Karpas-422 (cell line): ENCODE results near the gene CYP4F8. TPM values are rescaled to one million over a fixed set of nuclear protein-coding genes. Genes with fewer than 3 reads are reported as not detected.
"Not testable (repeated sequence)": the region's sequence is repeated elsewhere in the genome, so short reads cannot be mapped to it uniquely, and the experiment has no call there.

Source experiments
- DNase-seq: peaks from one replicate; pipeline ENCODE4 v3.0.0-alpha.2; 2015
- H2AFZ ChIP-seq: fragments of 200-600 bp; sonication (generic); 2 replicates; pipeline ENCODE4 v1.6.1; 2014; ENCODE audit warnings: antibody characterized with exemption, low read length, mixed read lengths
- H3K27ac ChIP-seq: fragments of 200-600 bp; sonication (generic); 2 replicates; pipeline ENCODE4 v1.5.1; 2014; ENCODE audit warnings: mild to moderate bottlenecking, low read length, moderate library complexity
- H3K27me3 ChIP-seq: fragments of 200-600 bp; sonication (generic); 2 replicates; pipeline ENCODE4 v1.6.1; 2014; ENCODE audit warnings: low read length, mixed read lengths
- H3K36me3 ChIP-seq: fragments of 200-600 bp; sonication (generic); 2 replicates; pipeline ENCODE4 v1.6.1; 2014; ENCODE audit warnings: low read length, mixed read lengths; ENCODE audit not compliant: insufficient read depth
- H3K4me1 ChIP-seq: fragments of 200-600 bp; sonication (generic); 2 replicates; pipeline ENCODE4 v1.6.1; 2014; ENCODE audit warnings: mild to moderate bottlenecking, low read length, mixed read lengths
- H3K4me2 ChIP-seq: fragments of 200-600 bp; sonication (generic); 2 replicates; pipeline ENCODE4 v1.6.1; 2014; ENCODE audit warnings: low read length, low read depth, mild to moderate bottlenecking; ENCODE audit not compliant: poor library complexity, severe bottlenecking
- H3K4me3 ChIP-seq: fragments of 200-600 bp; sonication (generic); 2 replicates; pipeline ENCODE4 v1.5.1; 2014; ENCODE audit warnings: mild to moderate bottlenecking, antibody characterized with exemption, low read length, mixed read lengths
- H3K79me2 ChIP-seq: fragments of 200-600 bp; sonication (generic); 2 replicates; pipeline ENCODE4 v1.6.1; 2014; ENCODE audit warnings: mild to moderate bottlenecking, low read length, mixed read lengths
- H3K9ac ChIP-seq: fragments of 200-600 bp; sonication (generic); 2 replicates; pipeline ENCODE4 v1.6.0; 2014; ENCODE audit warnings: low read length
- H3K9me2 ChIP-seq: fragments of 200-600 bp; sonication (generic), shearing (Covaris generic); replicated peaks from 2 replicates; pipeline ENCODE4 v1.6.0; 2014; ENCODE audit warnings: mild to moderate bottlenecking, low read length, moderate library complexity; ENCODE audit not compliant: insufficient read depth
- H3K9me3 ChIP-seq: fragments of 300-700, 200-600 bp; sonication (generic); 2 replicates; pipeline ENCODE4 v1.6.1; 2014; ENCODE audit warnings: low read length, mixed read lengths
- H4K20me1 ChIP-seq: fragments of 200-600 bp; sonication (generic); 2 replicates; pipeline ENCODE4 v1.6.1; 2014; ENCODE audit warnings: mild to moderate bottlenecking, antibody characterized with exemption, low read length, low read depth; ENCODE audit not compliant: insufficient read depth
- total RNA-seq: library from RNA; depleted of rRNA; stranded (reverse); fragments of >200 nt; shearing (Covaris generic); gene quantifications from 2 replicates; pipeline ENCODE4 v1.2.3, GENCODE V29; 2014; ENCODE audit warnings: low replicate concordance

The CYP4F8 gene
- total RNA-seq, 1 experiment from 2014 or later, result not detected

GRCh38 chr19:15584541-15585115 lies 30.4 kb upstream of the CYP4F8 start:
- no peak overlapping the region for H3K4me3 ChIP-seq
- DNase-seq, result peak; percentile 89

GRCh38 chr19:15587663-15588062 lies 27.4 kb upstream of the CYP4F8 start:
- no peak overlapping the region for H3K27ac ChIP-seq
- no peaks in the 10 kb centered on the region for H3K4me1 ChIP-seq
- H3K9me3 ChIP-seq, result no peaks in the 10 kb centered on the region
- H3K27me3 ChIP-seq, result no peaks in the 10 kb centered on the region
- H2AFZ ChIP-seq, result no peak overlapping the region
- H3K4me2 ChIP-seq, result no peak overlapping the region
- H3K9ac ChIP-seq, result no peak overlapping the region
- H3K79me2 ChIP-seq, result no peaks in the 10 kb centered on the region
- H3K4me3 ChIP-seq, result no peak overlapping the region
- H3K36me3 ChIP-seq, result no peaks in the 10 kb centered on the region
- H4K20me1 ChIP-seq, result 0 out of 2 replicates have a peak, but pooled peaks cover 3% of the 10 kb centered on the region
- peak; percentile 68 for DNase-seq
- H3K9me2 ChIP-seq, result no peaks in the 10 kb centered on the region

More at GRCh38 chr19:15584541-15585115, 30.4 kb upstream of the CYP4F8 start:
- H3K79me2 ChIP-seq, result no peaks in the 10 kb centered on the region
- H3K9ac ChIP-seq, result no peak overlapping the region
- no peaks in the 10 kb centered on the region for H3K4me1 ChIP-seq
- no peaks in the 10 kb centered on the region for H3K9me3 ChIP-seq
- H3K27me3 ChIP-seq, result no peaks in the 10 kb centered on the region
- no peak overlapping the region for H2AFZ ChIP-seq
- no peaks in the 10 kb centered on the region for H3K36me3 ChIP-seq
- H3K9me2 ChIP-seq, result no peaks in the 10 kb centered on the region
- 0 out of 2 replicates have a peak, but pooled peaks cover 3% of the 10 kb centered on the region for H4K20me1 ChIP-seq
- no peak overlapping the region for H3K27ac ChIP-seq
- no peak overlapping the region for H3K4me2 ChIP-seq

DNA sequence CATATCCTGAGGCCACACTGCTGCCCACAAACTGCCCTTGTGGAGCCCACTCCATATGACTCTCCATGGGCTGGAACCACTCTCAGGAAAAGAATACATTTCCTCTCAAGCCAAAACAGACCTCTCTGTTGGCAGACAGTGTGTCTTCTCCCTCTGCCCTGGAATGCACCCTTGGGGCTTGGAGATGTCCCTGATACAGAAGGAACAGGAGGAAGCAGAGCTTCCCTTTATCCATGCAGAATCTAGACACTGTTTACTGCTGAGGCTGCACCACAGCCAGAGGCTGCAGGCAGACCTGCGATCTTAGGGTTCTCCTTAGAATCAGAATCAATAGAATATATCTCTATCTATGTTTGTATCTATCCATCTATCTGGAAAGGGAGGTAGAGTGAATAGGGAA lies 26.8 kb upstream of the CYP4F8 start:
- no peak for DNase-seq
- Histone ChIP-seq H3K36me3 (no peaks in the 10 kb centered on the region), H3K27ac (no peak overlapping the region), H3K9me3 (no peaks in the 10 kb centered on the region), H3K4me2 (no peak overlapping the region), H4K20me1 (0 out of 2 replicates have a peak, but pooled peaks cover 3% of the 10 kb centered on the region), H3K4me1 (no peaks in the 10 kb centered on the region), H3K4me3 (no peak overlapping the region), H3K9ac (no peak overlapping the region), H3K79me2 (no peaks in the 10 kb centered on the region), H3K9me2 (no peaks in the 10 kb centered on the region), H3K27me3 (no peaks in the 10 kb centered on the region), H2AFZ (no peak overlapping the region)

- Histone ChIP-seq H3K79me2 (no peaks in the 10 kb centered on the region), H3K4me1 (no peaks in the 10 kb centered on the region), H3K9me2 (no peaks in the 10 kb centered on the region), H3K27ac (no peak overlapping the region), H3K4me3 (no peak overlapping the region), H3K27me3 (no peaks in the 10 kb centered on the region), H3K36me3 (no peaks in the 10 kb centered on the region), H4K20me1 (no peaks in the 10 kb centered on the region), H3K4me2 (no peak overlapping the region), H3K9ac (no peak overlapping the region), H3K9me3 (no peaks in the 10 kb centered on the region), H2AFZ (no peak overlapping the region)
- DNase-seq, result no peak
These were observed 25.1 kb upstream of the CYP4F8 start for GRCh38 chr19:15589760-15590451.

- DNase-seq, result no peak
- no peak overlapping the region for H3K4me3 ChIP-seq
- no peaks in the 10 kb centered on the region for H3K36me3 ChIP-seq
- H3K79me2 ChIP-seq, result no peaks in the 10 kb centered on the region
- no peaks in the 10 kb centered on the region for H3K27me3 ChIP-seq
- H4K20me1 ChIP-seq, result no peaks in the 10 kb centered on the region
- H3K9me3 ChIP-seq, result no peaks in the 10 kb centered on the region
- no peak overlapping the region for H3K9ac ChIP-seq
- no peaks in the 10 kb centered on the region for H3K4me1 ChIP-seq
- H3K4me2 ChIP-seq, result no peak overlapping the region
- H2AFZ ChIP-seq, result no peak overlapping the region
- no peaks in the 10 kb centered on the region for H3K9me2 ChIP-seq
- H3K27ac ChIP-seq, result no peak overlapping the region
These were observed 23.2 kb upstream of the CYP4F8 start for GRCh38 chr19:15591796-15592195.

DNA sequence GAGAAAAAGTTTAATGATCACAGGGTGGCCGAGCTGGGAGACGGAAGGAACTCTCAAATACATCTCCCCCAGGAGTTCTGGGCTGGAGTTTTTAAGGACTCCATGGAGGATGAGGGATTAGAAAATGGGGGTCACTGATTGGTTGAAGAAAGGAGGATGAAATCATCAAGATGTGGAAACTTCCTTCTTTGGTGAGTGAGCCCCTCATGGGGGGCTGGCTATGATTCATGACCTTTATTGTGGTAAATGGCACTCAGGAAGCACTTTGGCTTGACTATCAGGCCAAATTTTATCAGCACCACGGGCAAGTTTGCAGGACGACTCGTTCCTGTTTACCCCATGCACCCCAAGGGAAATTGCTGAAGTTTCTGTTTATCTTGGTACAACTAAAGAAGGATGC lies 22.5 kb upstream of the CYP4F8 start:
- not testable (repeated sequence) for H3K9me3 ChIP-seq, H3K4me2 ChIP-seq, H3K9me2 ChIP-seq, H3K79me2 ChIP-seq, H3K36me3 ChIP-seq, H4K20me1 ChIP-seq, H3K27me3 ChIP-seq, DNase-seq, H3K9ac ChIP-seq, H3K4me3 ChIP-seq, H3K4me1 ChIP-seq, H3K27ac ChIP-seq, H2AFZ ChIP-seq

DNA sequence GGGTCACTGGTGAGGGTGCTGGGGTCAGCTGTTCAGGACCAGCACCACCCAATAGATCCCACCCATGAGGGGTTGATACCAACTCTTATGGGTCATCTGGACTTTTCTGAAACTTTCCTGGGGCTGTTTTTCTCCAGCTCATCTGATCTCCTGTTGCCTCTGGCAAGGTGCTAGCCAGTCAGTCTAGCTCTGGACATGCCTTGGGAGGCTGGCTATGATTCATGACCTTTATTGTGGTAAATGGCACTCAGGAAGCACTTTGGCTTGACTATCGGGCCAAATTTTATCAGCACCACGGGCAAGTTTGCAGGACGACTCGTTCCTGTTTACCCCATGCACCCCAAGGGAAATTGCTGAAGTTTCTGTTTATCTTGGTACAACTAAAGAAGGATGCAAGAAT lies 21.3 kb upstream of the CYP4F8 start:
- DNase-seq, H3K36me3 ChIP-seq, H3K9me3 ChIP-seq, H3K27ac ChIP-seq, H3K9ac ChIP-seq, H3K4me3 ChIP-seq, H2AFZ ChIP-seq, H4K20me1 ChIP-seq, H3K4me2 ChIP-seq, H3K9me2 ChIP-seq, H3K27me3 ChIP-seq, H3K4me1 ChIP-seq, H3K79me2 ChIP-seq: not testable (repeated sequence)

- Histone ChIP-seq H3K27ac (no peak overlapping the region), H3K9ac (no peak overlapping the region), H3K79me2 (no peaks in the 10 kb centered on the region), H3K4me1 (no peaks in the 10 kb centered on the region), H3K9me2 (no peaks in the 10 kb centered on the region), H3K4me2 (no peak overlapping the region), H3K9me3 (no peaks in the 10 kb centered on the region), H3K27me3 (no peaks in the 10 kb centered on the region), H3K4me3 (no peak overlapping the region), H2AFZ (no peak overlapping the region), H4K20me1 (no peaks in the 10 kb centered on the region), H3K36me3 (no peaks in the 10 kb centered on the region)
- DNase-seq, result no peak
These were observed 19.9 kb upstream of the CYP4F8 start for GRCh38 chr19:15595069-15595468.
